ENCODE results near the gene NDUFB4.

NDUFB4 gene

DNA sequence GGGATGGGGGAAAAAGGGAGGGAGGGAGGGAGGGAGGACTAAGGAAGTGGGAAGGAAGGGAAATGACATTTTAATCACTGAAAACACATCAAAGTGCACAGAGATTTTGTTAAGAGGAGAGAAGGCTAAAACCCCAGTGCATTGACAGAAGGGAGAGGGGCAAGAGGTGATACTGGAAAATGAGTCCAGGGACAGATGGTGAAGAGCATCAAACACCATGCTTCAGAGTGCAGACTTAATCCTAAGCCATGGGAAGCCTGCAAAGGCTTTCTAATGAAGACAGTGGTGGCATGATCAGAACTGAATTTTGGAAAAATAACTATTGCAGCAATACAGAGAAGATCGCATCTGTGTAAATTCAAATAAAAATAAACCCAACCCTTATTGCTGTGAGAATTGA, 44.1 kb downstream of the NDUFB4 start:
- no peak for DNase-seq

DNA sequence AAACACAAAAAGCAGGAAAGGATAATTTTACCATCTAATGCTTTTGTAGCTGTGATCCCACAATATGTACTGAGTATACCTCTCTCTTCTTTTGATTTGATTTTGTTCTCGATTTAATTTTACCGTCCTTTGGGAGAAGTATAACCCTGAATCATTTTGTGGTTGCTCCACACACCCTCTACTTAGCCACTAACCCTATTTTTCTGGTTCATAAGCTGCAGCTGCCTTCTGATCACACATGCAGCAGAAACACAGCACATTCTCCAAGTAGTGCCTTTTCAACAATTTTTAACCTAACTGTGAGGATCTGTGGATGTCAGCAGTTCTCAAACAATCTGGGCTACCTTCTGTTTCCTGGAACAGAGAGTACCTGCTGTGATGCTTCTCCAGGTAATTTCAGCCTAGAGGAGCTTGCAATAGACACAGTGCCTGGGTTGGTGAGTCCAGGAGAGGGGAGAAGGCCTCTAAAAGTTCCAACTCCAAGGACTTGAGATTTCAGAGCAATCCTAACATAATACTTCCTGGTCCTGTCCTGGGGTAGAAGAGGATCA, 45.6 kb downstream of the NDUFB4 start:
- no peak for DNase-seq

DNA sequence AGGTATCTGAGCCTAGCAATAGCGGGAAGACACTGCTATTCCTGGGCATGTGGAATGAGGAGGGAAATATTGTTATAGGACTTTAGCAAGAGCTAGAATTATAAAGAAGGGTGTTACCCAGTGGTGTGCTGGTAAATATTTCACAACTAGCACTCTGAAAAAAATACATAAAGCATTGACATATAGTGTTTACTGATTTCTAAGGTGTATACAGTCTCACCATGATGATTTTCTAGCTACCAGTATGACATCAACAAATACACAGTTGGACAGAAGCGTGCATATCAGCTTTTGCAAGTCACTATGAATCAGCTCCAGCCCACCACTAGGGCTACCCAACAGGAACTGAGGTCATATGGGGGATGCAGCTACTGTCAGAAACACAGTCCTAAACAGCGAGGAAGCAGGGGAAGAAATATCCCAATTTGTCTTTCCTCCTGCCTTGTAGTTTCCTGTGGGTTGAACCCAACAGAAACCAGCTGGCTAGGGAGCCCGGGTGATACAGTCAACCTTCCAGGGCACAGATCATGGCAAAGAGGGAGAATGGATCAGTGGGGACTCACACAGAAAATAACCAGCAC, 46.3 kb downstream of the NDUFB4 start:
- DNase-seq: no peak

DNA sequence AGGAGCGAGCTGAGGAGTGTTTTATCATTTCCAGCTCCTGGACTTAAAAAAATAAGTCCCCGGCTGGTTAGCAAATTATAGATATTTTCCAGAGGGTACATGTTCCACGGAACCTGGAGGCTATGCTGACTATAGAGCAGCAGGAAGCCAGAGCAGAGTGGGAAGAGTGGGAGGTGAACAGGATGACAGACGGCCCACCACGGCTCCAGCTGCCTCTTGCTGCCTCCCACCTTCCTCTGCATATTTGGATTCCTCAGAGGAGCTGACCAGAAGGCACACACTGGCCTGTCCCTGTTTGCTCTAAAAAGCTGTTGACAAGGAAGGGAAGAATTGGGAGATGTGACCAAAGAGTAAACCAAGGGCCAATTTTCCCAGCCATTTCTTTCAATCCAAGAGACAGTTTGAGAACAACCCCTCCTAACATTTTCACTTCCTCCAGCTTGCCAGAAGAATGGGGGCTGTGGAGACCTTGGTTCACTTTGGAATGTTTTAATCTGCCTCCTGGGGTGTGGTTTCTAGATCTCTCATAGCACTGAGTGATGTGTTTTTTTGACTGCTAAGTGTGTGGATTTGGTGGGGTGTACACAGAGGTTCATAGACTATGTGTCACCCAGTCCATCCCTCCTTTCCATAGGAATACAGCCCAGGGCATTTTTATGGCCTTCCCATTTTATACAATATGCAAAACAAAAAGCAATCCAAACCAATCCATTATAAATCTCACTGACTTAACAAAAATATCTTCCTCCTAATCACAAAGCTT, 49.1 kb downstream of the NDUFB4 start:
- DNase-seq: no peak

DNA sequence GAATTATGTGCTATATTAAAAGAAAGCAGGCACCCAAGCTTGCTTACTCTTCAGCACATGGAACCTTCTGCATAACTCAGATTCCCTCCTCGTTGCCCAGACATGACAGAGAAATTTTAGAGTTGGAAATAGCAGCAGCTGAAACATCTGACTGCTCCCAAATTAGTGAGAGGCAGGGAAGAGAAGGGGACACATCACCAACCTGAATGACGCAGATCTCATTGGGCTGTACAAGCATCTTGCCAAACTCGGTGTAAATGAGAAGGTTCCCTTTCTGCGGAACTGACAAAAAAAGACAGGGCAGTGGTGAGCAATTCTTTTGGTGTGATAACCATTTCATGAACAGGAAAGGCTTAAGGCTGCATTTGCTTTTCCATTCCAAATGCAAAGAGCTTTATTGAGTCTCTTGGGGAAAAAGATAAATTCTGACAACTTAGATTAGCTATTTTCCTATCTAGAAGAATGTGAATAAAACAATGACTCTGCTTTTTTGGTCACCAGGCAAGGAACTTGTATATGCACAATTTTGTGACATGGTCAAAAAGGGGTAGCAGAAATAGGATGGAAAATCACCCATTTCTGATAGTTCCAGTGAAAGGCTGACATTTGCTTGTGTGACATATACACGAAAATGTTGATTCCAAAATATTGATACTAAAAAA, 50.8 kb downstream of the NDUFB4 start:
- no peak for DNase-seq

DNA sequence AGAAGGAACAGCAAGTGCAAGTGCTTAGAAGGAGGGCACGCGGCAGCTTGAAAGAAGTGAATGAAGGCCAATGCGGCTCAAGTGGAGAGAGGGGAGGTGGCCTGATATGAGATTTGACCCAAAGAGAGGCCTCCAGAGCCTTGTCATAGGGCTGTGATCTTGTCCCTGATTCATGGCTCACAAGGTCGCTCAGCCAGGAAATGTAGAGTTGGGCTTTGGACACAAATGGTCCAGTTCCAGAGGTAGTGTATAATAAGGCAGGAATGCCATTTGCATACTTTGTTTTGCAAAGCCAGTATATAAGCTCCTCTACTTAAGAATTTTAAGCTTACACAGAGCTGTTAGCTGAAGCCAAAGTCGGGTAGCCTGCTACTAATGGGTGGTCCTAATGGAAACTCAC, 52.2 kb downstream of the NDUFB4 start:
- DNase-seq: no peak

DNA sequence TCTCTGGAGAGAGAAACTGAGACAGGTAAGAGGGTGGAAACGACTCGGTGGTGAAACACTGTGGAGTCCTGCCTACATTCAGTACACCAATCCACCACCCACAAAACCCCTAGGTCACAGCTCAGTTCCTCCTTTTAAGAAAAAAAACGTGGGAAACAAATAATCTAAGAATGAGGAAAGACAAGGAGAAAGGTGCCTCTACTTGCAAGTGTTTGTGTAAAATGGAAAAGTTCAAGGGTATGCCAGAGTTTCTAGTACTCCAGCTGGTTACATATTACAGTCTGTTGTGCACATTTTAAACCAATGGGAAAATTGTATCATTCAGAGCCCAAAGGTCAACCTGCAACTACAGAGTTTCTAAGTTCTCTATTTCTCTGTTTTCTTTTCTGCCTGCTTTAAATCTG, 53.7 kb downstream of the NDUFB4 start:
- DNase-seq: no peak

DNA sequence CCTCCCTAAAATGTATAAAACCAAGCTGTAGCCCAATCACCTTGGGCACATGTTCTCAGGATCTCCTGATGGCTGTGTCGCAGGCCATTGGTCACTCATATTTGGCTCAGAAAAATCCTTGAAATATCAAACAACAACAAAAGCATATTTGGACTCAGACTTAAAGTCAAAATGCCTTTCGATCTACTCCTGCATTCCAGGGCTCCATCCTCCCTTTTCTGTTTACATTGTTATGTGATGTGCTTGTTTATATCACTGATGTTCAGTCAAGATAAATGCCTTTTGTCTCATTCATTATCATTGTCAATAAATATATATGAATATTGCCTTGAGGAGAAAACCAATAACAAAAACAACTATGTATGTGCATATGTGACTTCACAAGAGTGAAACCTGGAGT, 54.2 kb downstream of the NDUFB4 start:
- no peak for DNase-seq
